Endothelial cell of umbilical vein (primary cell): ENCODE measurements around the gene ABCC10.

Experiments
- EZH2 ChIP-seq: IDR thresholded peaks from 2 replicates; pipeline ENCODE4 v1.6.1; 2012; ENCODE audit warnings: borderline replicate concordance, low read depth, mild to moderate bottlenecking, moderate library complexity, low read length, inconsistent platforms; ENCODE audit not compliant: severe bottlenecking
- POLR2A ChIP-seq: IDR thresholded peaks from 2 replicates; pipeline ENCODE4 v1.6.1; 2012; ENCODE audit warnings: low read depth, mild to moderate bottlenecking, control low read depth, low read length
- TF ChIP-seq, protein P1 (sequence below), 2 donors: IDR thresholded peaks; 1 replicate in 1 of 2; 2 replicates in 1 of 2; pipeline ENCODE4 v1.5.1; 2011; ENCODE audit warnings: low read length in 2 of 2, mild to moderate bottlenecking in 2 of 2, moderate library complexity in 2 of 2, control low read depth in 1 of 2, inconsistent platforms in 1 of 2, low read depth in 1 of 2; ENCODE audit not compliant: insufficient read depth in 1 of 2; ENCODE audit errors: extremely low read depth in 1 of 2

DNA sequence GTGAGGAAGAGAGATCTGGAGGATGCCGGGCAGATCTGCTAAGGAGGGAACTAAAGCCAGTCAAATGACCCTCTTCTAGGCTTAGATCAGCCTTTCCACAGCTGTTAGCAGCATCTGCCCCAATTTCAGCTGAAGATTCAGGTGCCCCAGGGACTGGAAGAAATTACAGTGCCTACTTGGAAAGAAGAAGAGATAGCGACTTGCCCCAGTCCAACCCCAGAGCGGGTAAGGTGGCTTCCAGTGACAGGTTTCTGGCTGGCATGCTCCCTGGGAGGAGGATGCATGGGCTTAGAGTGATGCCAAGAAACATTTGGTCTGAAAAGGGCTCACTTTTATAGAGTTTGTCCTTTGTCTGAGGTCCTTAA is 50.6 kb downstream of the ABCC10 start:
- no peak for TF ChIP-seq EZH2
- no peak for TF ChIP-seq POLR2A
- TF ChIP-seq, protein P1, sequence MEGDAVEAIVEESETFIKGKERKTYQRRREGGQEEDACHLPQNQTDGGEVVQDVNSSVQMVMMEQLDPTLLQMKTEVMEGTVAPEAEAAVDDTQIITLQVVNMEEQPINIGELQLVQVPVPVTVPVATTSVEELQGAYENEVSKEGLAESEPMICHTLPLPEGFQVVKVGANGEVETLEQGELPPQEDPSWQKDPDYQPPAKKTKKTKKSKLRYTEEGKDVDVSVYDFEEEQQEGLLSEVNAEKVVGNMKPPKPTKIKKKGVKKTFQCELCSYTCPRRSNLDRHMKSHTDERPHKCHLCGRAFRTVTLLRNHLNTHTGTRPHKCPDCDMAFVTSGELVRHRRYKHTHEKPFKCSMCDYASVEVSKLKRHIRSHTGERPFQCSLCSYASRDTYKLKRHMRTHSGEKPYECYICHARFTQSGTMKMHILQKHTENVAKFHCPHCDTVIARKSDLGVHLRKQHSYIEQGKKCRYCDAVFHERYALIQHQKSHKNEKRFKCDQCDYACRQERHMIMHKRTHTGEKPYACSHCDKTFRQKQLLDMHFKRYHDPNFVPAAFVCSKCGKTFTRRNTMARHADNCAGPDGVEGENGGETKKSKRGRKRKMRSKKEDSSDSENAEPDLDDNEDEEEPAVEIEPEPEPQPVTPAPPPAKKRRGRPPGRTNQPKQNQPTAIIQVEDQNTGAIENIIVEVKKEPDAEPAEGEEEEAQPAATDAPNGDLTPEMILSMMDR (IDR thresholded peaks at IDR 0.05; ENCODE audit: extremely low read depth in 1 of 2, insufficient read depth in 1 of 2, low read depth in 1 of 2, low read length in 2 of 2), result no peak
